ENCODE measurements around the gene CYP21A2.

DNA sequence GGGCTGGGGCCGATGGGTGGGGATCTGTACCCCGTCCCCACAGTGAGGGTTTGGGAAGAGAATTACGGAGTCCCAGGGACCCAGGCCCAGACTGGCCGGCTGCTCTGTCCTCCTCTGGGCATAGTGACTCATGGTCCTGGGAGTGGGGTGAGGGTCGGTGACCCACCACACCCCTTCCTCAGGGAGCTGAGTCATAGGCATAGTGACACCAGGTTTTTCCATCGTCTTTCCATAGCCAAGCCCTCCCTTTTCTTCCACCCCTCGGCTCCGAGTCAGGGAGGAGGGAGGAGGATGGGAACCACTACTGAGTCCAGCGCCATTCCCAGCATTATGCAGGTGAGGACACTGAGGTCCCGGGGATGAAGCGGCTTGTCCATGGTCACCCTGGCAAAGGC is 8.9 kb downstream of the CYP21A2 start:
- TF ChIP-seq SIN3A (IDR thresholded peaks at IDR 0.05; ENCODE audit: borderline replicate concordance, insufficient read depth, low read length) = no peak
- no peak for TF ChIP-seq POLR2AphosphoS5 (IDR thresholded peaks at IDR 0.05; ENCODE audit: low read depth, low read length)
- TF ChIP-seq, protein P1, sequence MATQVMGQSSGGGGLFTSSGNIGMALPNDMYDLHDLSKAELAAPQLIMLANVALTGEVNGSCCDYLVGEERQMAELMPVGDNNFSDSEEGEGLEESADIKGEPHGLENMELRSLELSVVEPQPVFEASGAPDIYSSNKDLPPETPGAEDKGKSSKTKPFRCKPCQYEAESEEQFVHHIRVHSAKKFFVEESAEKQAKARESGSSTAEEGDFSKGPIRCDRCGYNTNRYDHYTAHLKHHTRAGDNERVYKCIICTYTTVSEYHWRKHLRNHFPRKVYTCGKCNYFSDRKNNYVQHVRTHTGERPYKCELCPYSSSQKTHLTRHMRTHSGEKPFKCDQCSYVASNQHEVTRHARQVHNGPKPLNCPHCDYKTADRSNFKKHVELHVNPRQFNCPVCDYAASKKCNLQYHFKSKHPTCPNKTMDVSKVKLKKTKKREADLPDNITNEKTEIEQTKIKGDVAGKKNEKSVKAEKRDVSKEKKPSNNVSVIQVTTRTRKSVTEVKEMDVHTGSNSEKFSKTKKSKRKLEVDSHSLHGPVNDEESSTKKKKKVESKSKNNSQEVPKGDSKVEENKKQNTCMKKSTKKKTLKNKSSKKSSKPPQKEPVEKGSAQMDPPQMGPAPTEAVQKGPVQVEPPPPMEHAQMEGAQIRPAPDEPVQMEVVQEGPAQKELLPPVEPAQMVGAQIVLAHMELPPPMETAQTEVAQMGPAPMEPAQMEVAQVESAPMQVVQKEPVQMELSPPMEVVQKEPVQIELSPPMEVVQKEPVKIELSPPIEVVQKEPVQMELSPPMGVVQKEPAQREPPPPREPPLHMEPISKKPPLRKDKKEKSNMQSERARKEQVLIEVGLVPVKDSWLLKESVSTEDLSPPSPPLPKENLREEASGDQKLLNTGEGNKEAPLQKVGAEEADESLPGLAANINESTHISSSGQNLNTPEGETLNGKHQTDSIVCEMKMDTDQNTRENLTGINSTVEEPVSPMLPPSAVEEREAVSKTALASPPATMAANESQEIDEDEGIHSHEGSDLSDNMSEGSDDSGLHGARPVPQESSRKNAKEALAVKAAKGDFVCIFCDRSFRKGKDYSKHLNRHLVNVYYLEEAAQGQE (IDR thresholded peaks at IDR 0.05; ENCODE audit: insufficient read depth in 1 of 2, low read depth in 2 of 2, low read length in 2 of 2) = no peak
- no peak for TF ChIP-seq TAF1 (IDR thresholded peaks at IDR 0.05; ENCODE audit: borderline replicate concordance, insufficient read depth, low read length)
